Upper lobe of left lung (tissue), 6 donors: ENCODE results near the gene ADAMTS4. TPM values are rescaled to one million over a fixed set of nuclear protein-coding genes. Genes with fewer than 3 reads are reported as not detected.
A peak's percentile ranks its signal among the peaks of the same experiment; 100 is the strongest.

Source experiments
- ATAC-seq, 2 donors: fragments of 200-7000 bp; cut with Tn5 transposase; one replicate each; pipeline ENCODE4 v1.9.1; 2022; ENCODE audit warnings: mild to moderate bottlenecking in 2 of 2, moderate library complexity in 2 of 2; ENCODE audit not compliant: low FRiP score in 2 of 2
- DNase-seq, 2 donors: peaks; one replicate each; pipeline ENCODE4 v3.0.0-alpha.2; 2019 to 2020
- H3K27ac ChIP-seq, 4 donors: fragments of 200-600 bp; sonication (generic); one replicate each; pipeline ENCODE4 v1.5.1; 2016 to 2019
- H3K27me3 ChIP-seq, 4 donors: fragments of 200-600 bp; sonication (generic); one replicate each; pipeline ENCODE4 v1.5.1; 2017 to 2019
- H3K36me3 ChIP-seq, 4 donors: fragments of 200-600 bp; sonication (generic); one replicate each; pipeline ENCODE4 v1.5.1; 2016 to 2019
- H3K4me1 ChIP-seq, 4 donors: fragments of 200-600 bp; sonication (generic); one replicate each; pipeline ENCODE4 v1.5.1; 2018 to 2019
- H3K4me3 ChIP-seq, 4 donors: fragments of 200-600 bp; sonication (generic); one replicate each; pipeline ENCODE4 v1.5.1; 2017 to 2019; ENCODE audit warnings: mild to moderate bottlenecking in 2 of 4, moderate library complexity in 1 of 4
- H3K9me3 ChIP-seq, 4 donors: fragments of 200-600 bp; sonication (generic); one replicate each; pipeline ENCODE4 v1.5.1; 2018 to 2019
- EP300 ChIP-seq, 4 donors: sonication (generic); formaldehyde crosslinking; IDR thresholded peaks; one replicate each; pipeline ENCODE4 v1.5.1; 2017; ENCODE audit warnings: antibody characterized with exemption in 4 of 4, control low read depth in 2 of 4
- POLR2A ChIP-seq, 4 donors: fragments of 450-650 bp; IDR thresholded peaks; one replicate each; pipeline ENCODE4 v1.5.1; 2016 to 2017; ENCODE audit warnings: antibody characterized with exemption in 4 of 4, mild to moderate bottlenecking in 2 of 4
- POLR2AphosphoS5 ChIP-seq, 2 donors: sonication (generic); formaldehyde crosslinking; IDR thresholded peaks; one replicate each; pipeline ENCODE4 v1.5.1; 2017; ENCODE audit warnings: antibody characterized with exemption in 2 of 2
- WGBS, 2 donors: methylation state at CpG; one replicate each; pipeline ENCODE4 v1.1.5; 2017 to 2018; 5-methylcytosine and 5-hydroxymethylcytosine counted together
- total RNA-seq, 6 donors: library from RNA; depleted of rRNA in 4 of 6; stranded (reverse); fragments of >200 nt in 4 of 6; gene quantifications; one replicate each; pipeline versions ENCODE4 v1.1.0 to v1.2.1, GENCODE V29; 2016 to 2021
- TF ChIP-seq, protein P1 (sequence below), 6 experiments: fragments of 450-650 bp in 4 of 6; fragments of 200-600 bp in 2 of 6; sonication (generic) in 2 of 6; IDR thresholded peaks; one replicate each; pipeline ENCODE4 v1.5.1; 2016 to 2019; ENCODE audit warnings: antibody characterized with exemption in 6 of 6
- donor health status: DM: no; HTN: no; CAD: no; lungs with moderate emphysema.
- donor health status: DM: no; HTN: yes; CAD: no; lungs with severe emphysema.

ADAMTS4 gene
- total RNA-seq, 6 donors from 2014 or later: 0.91 to 18.6 (median 3.0) TPM

DNA sequence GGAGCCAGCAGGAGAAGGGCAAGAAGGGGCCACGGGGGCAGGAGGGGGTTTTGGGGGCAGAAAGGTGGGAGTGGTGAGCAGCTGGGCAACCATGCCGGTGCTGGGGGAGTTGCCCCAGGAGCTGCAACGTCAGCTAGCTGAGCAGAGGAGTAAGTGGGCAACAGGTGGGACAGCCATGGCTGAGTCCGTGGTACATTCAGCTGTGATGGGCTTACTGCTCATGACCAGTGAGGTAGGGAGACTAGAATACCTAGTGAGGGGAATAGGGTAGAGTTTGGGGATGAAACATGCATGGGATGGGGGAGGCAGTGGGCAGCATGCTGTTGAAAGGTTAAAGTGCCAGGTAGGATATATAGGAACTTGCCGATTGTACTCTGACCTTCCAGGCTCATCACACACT lies 37.2 kb downstream of the ADAMTS4 start:
- DNase-seq (no peak), ATAC-seq (no peak)
- H3K9me3 ChIP-seq: no peaks in the 10 kb centered on the region
- H3K4me1 ChIP-seq: peaks cover 25 to 45% (median 32%) of the 10 kb centered on the region in 4 donors
- 89 to 90% methylated on average over 5 of the region's 5 CpGs for WGBS, 2 donors
- H3K36me3 ChIP-seq: peaks cover 3 to 37% (median 12%) of the 10 kb centered on the region in 4 donors
- H3K27ac ChIP-seq: no peak overlapping the region
- TF ChIP-seq POLR2A (IDR thresholded peaks at IDR 0.05) (no peak), POLR2AphosphoS5 (IDR thresholded peaks at IDR 0.05) (no peak), EP300 (IDR thresholded peaks at IDR 0.05) (no peak)
- TF ChIP-seq, protein P1, sequence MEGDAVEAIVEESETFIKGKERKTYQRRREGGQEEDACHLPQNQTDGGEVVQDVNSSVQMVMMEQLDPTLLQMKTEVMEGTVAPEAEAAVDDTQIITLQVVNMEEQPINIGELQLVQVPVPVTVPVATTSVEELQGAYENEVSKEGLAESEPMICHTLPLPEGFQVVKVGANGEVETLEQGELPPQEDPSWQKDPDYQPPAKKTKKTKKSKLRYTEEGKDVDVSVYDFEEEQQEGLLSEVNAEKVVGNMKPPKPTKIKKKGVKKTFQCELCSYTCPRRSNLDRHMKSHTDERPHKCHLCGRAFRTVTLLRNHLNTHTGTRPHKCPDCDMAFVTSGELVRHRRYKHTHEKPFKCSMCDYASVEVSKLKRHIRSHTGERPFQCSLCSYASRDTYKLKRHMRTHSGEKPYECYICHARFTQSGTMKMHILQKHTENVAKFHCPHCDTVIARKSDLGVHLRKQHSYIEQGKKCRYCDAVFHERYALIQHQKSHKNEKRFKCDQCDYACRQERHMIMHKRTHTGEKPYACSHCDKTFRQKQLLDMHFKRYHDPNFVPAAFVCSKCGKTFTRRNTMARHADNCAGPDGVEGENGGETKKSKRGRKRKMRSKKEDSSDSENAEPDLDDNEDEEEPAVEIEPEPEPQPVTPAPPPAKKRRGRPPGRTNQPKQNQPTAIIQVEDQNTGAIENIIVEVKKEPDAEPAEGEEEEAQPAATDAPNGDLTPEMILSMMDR (IDR thresholded peaks at IDR 0.05): no peak
- no peaks in the 10 kb centered on the region for H3K27me3 ChIP-seq
- H3K4me3 ChIP-seq: no peak overlapping the region

DNA sequence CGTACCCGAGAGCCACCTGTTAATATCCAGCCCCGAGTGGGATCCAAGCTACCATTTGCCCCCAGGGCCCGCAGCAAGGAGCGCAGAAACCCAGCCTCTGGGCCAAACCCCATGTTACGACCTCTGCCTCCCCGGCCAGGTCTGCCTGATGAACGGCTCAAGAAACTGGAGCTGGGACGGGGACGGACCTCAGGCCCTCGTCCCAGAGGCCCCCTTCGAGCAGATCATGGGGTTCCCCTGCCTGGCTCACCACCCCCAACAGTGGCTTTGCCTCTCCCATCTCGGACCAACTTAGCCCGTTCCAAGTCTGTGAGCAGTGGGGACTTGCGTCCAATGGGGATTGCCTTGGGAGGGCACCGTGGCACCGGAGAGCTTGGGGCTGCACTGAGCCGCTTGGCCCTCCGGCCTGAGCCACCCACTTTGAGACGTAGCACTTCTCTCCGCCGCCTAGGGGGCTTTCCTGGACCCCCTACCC lies 38.1 kb downstream of the ADAMTS4 start:
- Histone ChIP-seq H3K27me3 (no peaks in the 10 kb centered on the region), H3K9me3 (no peaks in the 10 kb centered on the region), H3K4me1 (peaks cover 25 to 42% (median 32%) of the 10 kb centered on the region in 4 donors), H3K27ac (no peak overlapping the region), H3K4me3 (no peak overlapping the region), H3K36me3 (peaks cover 3 to 37% (median 12%) of the 10 kb centered on the region in 4 donors)
- TF ChIP-seq, protein P1 (IDR thresholded peaks at IDR 0.05): no peak
- TF ChIP-seq POLR2A (IDR thresholded peaks at IDR 0.05) (no peak), EP300 (IDR thresholded peaks at IDR 0.05) (no peak), POLR2AphosphoS5 (IDR thresholded peaks at IDR 0.05) (no peak)
- WGBS, 2 donors: 91 to 94% methylated on average over 10 to 22 of the region's 22 CpGs
- ATAC-seq: no peak
- DNase-seq: no peak

DNA sequence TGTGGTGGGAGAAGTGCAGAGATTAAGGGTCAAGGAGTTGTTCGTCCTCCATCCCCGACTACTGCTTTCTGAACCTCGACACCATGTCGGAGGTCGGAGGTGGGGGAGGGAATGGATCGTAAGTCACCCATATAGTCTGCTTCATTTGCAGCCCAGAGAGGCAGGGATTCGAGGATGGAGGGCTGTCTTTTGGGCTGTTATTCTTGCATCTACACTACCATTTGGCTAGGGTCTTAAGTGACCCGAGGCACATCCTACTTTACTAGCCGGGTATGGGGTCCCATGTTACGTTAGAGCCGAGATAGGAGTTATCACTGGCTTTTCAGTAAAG lies 39.0 kb downstream of the ADAMTS4 start:
- H3K4me3 ChIP-seq: peak overlapping the region; percentile 77 to 94 (median 86)
- H3K4me1 ChIP-seq: peaks cover 20 to 42% (median 30%) of the 10 kb centered on the region in 4 donors
- no peak for DNase-seq
- no peak for TF ChIP-seq EP300 (IDR thresholded peaks at IDR 0.05)
- TF ChIP-seq, protein P1 (IDR thresholded peaks at IDR 0.05): no peak
- TF ChIP-seq POLR2A (IDR thresholded peaks at IDR 0.05): no peak
- peak overlapping the region; percentile 82 to 95 (median 92) for H3K27ac ChIP-seq
- no peaks in the 10 kb centered on the region for H3K27me3 ChIP-seq
- H3K36me3 ChIP-seq: peaks cover 3 to 37% (median 12%) of the 10 kb centered on the region in 4 donors
- WGBS, 2 donors: 3 to 11% methylated on average over 11 of the region's 11 CpGs
- ATAC-seq: no peak
- no peaks in the 10 kb centered on the region for H3K9me3 ChIP-seq

DNA sequence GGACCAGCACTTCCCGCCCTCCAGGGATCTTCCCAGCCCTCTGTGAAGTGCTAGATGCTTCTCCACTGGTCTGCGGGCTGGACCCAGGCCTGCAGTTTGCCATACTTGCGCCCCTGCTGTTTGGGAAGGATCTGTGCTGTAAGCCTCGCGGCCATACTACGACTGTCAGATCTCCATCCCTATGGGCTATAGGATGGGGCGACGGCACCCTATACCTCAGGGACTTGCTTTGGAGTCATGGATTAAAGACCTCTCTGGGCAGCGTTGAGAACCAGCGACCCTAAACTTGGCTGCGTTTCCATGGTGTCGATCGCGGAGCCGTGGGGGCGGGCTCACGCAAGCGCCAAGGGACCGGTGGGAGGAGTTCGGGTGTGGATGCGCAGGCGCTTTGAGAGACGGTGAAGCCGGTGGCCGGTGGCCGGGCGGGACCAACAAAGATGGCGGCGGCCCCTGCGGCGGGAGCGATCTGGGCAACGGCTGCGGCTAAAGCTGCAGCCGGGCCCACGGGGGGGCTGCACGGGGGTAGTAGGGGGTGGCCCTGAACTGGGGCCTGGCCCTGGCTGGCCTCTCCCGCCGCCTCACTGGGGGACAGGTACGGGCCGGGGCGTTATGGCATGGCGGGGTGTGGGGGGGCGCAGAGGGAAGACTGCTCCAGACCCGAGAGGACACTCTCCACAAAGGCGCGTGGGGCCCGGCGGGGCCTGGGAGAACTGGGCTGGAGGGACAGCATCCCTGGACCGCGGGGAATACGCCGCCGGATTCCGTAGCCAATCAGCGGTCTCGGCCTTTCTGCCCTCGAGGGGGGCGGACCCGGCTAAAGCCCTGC lies 39.6 kb downstream of the ADAMTS4 start, which contains the start of gene USP21:
Gene USP21 (plus strand): TSS at position 414 of the 826 bp plus-strand sequence. CDS start 1,141 bp downstream, outside the sequence.
- TF ChIP-seq, protein P1 (IDR thresholded peaks at IDR 0.05): peak in 3 of 6 experiments; percentile 6 to 44 (median 25)
- TF ChIP-seq POLR2AphosphoS5 (IDR thresholded peaks at IDR 0.05): peak; percentile 28 to 72
- TF ChIP-seq EP300 (IDR thresholded peaks at IDR 0.05): no peak
- peak in 1 of 4 donors; percentile 80 for TF ChIP-seq POLR2A (IDR thresholded peaks at IDR 0.05)
- H3K36me3 ChIP-seq: peaks cover 3 to 33% (median 12%) of the 10 kb centered on the region in 4 donors
- DNase-seq (peak; percentile 95 to 97), ATAC-seq (peak; percentile 95 to 99)
- peaks cover 25 to 45% (median 35%) of the 10 kb centered on the region in 4 donors for H3K4me1 ChIP-seq
- H3K27ac ChIP-seq: peak within 1 kb of the TSS; percentile 82 to 95 (median 92)
- H3K9me3 ChIP-seq: no peaks in the 10 kb centered on the region
- no peaks in the 10 kb centered on the region for H3K27me3 ChIP-seq
- H3K4me3 ChIP-seq: peak within 1 kb of the TSS; percentile 77 to 94 (median 86)
- WGBS, 2 donors: 1 to 5% methylated on average over 31 to 35 of the region's 60 CpGs
